ENCODE measurements around the gene TRIM50.

- TF ChIP-seq ZNF232 (CRISPR knock-in tag; IDR thresholded peaks at IDR 0.05; ENCODE audit: borderline replicate concordance) (peak; percentile 97), TAF1 (CRISPR knock-in tag; IDR thresholded peaks at IDR 0.05) (peak; percentile 70), ARNT (IDR thresholded peaks at IDR 0.05) (no peak), USF2 (IDR thresholded peaks at IDR 0.05; ENCODE audit: low read depth, low read length) (no peak), USF2 (CRISPR knock-in tag; IDR thresholded peaks at IDR 0.05; ENCODE audit: borderline replicate concordance) (no peak)
- TF ChIP-seq, protein P1, sequence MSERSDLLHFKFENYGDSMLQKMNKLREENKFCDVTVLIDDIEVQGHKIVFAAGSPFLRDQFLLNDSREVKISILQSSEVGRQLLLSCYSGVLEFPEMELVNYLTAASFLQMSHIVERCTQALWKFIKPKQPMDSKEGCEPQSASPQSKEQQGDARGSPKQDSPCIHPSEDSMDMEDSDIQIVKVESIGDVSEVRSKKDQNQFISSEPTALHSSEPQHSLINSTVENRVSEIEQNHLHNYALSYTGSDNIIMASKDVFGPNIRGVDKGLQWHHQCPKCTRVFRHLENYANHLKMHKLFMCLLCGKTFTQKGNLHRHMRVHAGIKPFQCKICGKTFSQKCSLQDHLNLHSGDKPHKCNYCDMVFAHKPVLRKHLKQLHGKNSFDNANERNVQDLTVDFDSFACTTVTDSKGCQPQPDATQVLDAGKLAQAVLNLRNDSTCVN (CRISPR knock-in tag; IDR thresholded peaks at IDR 0.05; ENCODE audit: borderline replicate concordance) = peak; percentile 71; the same call in 1 of the 2 replicates
Measured at GRCh38 chr7:73308665-73309214, 19.1 kb downstream of the TRIM50 start, which contains the start of gene NSUN5.
